GM21515 (cell line): ENCODE measurements around the gene LRFN2.

Experiments used
- ATAC-seq: cut with Tn5 transposase; IDR thresholded peaks from one replicate; pipeline ENCODE4 v1.9.1; 2021; ENCODE audit not compliant: unreplicated experiment

The LRFN2 gene

GRCh38 chr6:40386200-40386599, 201.0 kb downstream of the LRFN2 start:
- no peak for ATAC-seq

DNA sequence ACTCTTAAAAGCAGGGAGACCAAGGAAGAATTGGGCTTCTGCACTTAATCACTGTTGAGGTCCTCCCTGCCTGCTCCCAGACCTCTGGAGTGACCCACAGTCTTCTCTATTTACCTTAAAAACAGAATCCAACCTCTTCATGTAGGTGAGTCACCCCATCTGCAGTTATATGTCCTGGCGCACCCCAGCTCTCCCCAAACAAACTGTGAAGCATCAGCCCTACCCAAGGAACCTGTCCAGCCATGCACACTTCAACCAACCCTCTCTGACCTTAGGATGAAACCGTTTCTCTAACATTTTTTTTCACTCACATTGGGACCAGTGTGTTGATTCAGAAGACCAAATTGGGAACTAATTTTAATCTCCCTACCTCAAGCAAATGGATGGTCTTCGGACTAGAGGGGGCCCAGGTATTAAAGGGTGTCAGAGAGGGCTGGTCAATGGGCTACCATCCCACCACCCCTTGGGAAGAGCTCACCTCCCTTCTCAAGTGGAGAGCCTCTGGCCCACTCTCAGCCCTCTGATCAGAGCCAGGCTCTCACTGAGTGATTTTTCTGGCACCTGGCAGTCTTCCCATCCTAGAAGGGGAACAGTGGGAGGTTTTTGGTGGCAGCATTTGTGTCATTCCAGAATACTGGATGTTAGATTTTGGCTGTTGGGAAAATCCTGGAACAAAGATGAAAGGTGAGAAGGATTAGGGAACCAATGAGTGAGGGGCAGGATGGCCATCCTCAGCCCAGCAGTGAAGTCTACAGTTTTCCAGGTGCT, 203.6 kb downstream of the LRFN2 start:
- no peak for ATAC-seq

DNA sequence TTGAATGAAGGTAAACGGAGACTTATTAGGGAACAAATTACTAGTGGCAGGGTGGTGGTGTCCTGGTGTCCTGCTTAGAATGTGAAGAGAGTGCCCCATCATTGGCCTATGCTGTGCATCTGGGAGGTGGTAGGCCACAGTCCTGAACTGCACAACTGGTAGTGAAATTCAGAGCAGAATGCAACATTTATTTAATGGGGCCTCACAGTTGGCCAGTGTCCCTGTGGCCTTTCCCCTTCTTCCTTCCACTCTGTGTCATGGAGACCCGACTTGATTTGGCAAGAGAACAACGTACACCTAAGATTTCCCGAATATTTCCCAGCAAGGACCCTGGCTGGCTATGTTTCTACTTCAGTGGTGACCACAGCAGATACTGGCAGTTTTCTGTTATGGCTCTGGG, 206.9 kb downstream of the LRFN2 start:
- ATAC-seq: no peak

- ATAC-seq: no peak
Measured at GRCh38 chr6:40379811-40380210, 207.4 kb downstream of the LRFN2 start.

DNA sequence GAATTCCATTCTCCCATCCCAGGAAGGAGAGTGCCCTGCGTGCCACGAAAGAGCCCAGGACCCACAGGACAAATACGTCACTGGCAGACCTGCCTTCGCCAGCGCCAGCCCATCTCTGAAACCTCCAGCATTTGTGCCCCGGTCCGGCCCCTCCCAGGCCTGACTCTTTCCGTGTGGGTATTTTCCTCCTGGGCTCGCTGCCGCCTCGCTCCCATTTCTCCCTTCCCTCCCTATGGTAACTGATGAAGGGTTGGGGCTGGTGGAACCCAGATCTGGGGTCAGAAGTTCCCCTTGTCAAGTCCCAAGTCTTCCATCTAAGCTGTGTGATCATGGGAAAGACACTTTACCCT, 208.5 kb downstream of the LRFN2 start:
- no peak for ATAC-seq

GRCh38 chr6:40378071-40378724, 209.0 kb downstream of the LRFN2 start:
- ATAC-seq: no peak

- ATAC-seq: no peak
Measured at GRCh38 chr6:40377173-40377806, 209.9 kb downstream of the LRFN2 start.

- ATAC-seq: no peak
Measured at GRCh38 chr6:40376113-40376650, 211.0 kb downstream of the LRFN2 start.

GRCh38 chr6:40373267-40373666, 213.9 kb downstream of the LRFN2 start:
- no peak for ATAC-seq

GRCh38 chr6:40371621-40372020, 215.5 kb downstream of the LRFN2 start:
- ATAC-seq: no peak

DNA sequence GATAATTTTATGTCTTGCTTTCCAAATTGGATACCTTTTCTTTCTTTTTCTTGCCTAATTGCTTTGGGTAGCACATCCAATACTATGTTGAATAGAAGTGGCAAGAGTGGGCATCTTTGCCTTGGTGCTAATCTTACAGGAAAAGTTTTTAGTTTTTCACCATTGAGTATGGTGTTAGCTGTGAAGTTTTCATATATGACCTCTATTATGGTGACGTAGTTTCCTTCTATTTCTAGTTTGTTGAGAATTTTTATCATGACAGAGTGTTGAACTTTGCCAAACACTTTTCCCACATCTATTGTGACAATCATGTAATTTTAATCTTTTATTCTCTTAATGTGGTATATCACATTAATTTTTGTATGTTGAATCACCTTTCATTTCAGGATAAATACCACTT, 216.1 kb downstream of the LRFN2 start:
- ATAC-seq: no peak

DNA sequence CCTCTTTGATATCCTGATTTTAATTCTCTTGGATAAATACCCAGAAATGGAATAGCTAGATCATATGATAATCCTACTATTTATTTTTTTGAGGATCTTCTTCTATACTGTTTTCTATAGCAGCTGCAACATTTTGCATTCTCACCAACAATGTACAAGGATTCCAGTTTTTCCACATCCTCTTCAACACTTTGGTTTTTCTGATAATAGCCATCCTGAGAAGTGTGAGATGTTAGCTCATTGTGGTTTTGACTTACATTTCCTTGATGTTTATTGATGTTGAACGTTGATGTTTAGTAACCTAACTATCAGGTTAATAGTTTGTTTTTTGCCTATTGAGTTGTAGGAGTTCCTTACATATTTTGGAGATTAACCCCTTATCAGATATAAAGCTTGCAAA, 217.3 kb downstream of the LRFN2 start:
- ATAC-seq: no peak

- ATAC-seq: no peak
Measured at GRCh38 chr6:40369042-40369441, 218.1 kb downstream of the LRFN2 start.

GRCh38 chr6:40362859-40363258, 224.3 kb downstream of the LRFN2 start:
- ATAC-seq: no peak

DNA sequence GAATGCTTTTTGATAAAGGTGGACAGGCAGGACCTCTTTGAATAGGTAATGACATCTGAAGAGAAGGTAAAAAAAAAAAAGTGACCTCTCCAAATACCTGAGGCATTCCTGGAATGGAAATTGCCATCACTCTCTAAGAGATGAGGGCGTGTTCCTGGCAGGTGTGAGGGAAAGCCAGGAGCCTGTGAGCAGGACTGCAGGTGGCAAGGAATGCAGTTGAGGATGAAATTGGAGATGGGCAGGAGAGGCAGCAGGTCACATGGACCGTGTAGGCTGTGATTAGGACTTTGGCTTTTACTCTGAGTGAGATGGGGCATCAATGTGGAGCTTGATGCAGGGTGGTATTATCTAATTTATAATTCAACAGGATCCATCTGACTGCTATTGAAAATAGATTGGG, 227.4 kb downstream of the LRFN2 start:
- no peak for ATAC-seq

DNA sequence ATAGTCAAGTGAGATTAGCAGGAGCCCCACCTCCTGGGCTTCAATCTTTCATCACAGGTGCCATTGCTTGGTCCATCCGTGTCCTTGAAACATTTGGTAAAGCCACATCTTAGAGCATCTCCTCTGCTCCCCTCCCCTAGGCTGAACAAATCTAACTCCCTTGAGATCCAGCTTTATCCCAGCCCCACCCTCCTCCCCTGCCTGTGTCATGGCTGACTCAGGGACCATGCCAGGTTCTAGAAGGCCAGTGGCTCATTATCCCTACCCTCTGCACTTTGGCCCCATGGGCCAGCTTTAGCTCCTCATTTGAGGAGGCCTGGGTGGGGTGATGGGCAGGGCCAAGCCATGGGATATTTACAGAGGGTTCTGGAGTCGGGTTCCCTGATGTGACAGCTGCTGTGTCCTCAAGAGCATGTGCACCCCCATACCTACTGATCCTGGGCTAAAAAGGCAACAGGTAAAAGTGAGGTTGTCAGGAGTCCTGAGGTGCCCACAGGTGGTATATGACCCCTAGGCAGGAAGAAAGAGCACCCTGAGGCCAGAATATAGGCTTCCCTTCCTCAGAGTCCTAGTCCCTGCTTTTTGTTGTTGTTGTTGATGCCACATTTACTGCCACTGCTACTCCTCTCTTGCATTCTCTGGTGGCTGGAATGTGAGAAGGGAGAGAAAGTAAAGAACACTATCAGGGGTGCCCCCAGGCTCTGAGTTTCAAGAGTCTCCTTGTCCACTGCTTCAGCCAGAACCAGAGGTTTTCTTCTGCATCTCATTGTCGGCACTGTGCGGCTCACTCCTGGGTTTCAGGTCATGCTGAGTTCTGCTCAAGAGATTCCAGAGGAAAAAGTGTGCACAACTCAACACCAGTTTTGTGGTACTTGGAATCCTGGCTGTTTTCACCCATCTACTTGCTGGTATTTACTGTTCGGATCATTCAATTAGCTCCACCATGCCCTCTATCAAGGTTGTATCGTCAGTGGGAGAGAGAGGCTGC, 228.4 kb downstream of the LRFN2 start:
- no peak for ATAC-seq

DNA sequence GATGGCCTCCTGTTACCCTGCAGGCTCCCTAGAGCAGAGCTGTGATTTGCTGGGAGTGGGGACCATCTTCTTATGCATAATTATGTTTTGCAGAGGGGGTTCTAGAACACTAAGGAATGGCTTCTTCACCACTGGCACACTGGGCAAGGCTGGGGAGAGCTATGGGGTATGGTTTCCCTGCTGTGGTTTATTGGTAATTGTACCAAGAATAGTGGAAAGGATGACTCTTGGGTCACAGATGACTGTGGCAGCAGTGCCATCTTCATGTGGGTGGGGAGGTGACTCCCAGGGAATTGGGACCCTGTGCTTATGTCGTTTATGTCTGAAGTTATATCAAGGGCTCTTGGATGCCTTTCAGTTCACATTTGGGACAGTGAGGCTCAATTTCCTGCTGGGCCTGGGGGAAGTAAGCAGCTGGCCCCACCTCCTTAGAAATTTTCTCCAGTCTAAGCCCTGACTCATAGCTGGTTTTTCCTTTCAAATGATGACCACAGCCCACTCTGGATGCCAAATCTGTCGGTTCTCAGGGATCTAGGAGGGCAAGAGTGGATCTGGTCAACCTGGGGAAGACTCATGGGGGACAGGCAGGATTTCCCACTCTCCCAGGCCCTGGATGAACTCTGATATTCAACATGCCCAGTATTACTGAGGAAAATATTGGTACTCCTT, 230.8 kb downstream of the LRFN2 start:
- ATAC-seq: no peak

DNA sequence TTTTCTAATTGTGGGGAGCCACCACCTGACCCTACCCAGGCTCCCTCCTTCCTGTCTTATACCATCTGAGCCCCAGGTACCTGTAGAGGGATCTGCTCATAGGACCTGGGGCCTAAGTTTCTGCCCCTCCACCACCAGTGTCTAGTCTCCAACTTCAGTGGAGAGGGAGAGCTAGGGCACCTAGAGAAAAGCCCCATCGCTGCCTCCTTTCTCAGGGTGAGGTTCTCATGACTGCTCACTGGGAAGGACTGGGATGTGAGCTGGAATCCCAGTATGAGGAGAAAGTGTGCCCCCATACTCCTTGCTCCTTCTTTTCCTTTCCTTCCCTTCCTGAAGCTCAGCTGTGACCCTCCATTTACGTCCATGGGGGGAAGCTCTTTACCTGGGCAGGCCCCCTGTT, 231.6 kb downstream of the LRFN2 start:
- no peak for ATAC-seq

DNA sequence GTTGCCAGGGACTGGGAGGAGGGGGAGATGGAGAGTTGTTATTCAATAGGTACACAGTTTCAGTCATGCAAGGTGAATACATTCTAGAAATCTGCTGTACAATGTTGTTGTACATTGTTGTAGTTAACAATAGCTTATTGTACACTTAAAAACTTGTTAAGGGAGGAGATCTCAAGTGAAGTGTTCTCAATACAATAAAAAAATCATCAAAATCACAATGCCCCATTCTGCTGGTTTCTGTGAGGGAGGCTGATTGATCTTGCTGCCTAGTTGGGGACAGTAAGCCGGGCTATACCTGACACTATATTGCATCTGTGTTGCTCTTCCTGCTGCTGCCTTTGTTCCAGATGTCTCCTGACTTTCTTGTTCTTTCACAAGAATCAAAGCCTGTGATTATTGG, 232.1 kb downstream of the LRFN2 start:
- no peak for ATAC-seq

GRCh38 chr6:40353967-40354452, 233.2 kb downstream of the LRFN2 start:
- ATAC-seq: no peak
